B cell (primary cell): Measurements from ENCODE around the gene MICU1. TPM values are rescaled to one million over a fixed set of nuclear protein-coding genes. Genes with fewer than 3 reads are reported as not detected.

ENCODE experiments used
- ATAC-seq: fragments of 200-7000 bp; cut with Tn5 transposase; one replicate; pipeline ENCODE4 v1.10.0; 2021; ENCODE audit warnings: low read depth, mild to moderate bottlenecking, moderate number of reproducible peaks, moderate library complexity
- CTCF ChIA-PET: fragments of 350-600 bp; sonication (Branson Sonifier 250); formaldehyde crosslinking; loops from one replicate; lab custom pipeline; 2021; ENCODE audit warnings: antibody characterized with exemption, inconsistent platforms; lab: Charles Lee
- POLR2A ChIA-PET: fragments of 350-600 bp; sonication (Branson Sonifier 250); formaldehyde crosslinking; loops from one replicate; lab custom pipeline; 2021; ENCODE audit warnings: antibody characterized with exemption; lab: Charles Lee
- DNase-seq: peaks from one replicate; pipeline ENCODE4 v3.0.0; 2013
- H2AFZ ChIP-seq: 2 replicates; pipeline ENCODE4 v1.6.1; 2012; ENCODE audit warnings: mild to moderate bottlenecking, low read depth, low read length; ENCODE audit not compliant: insufficient read depth, poor library complexity, severe bottlenecking
- H3K27ac ChIP-seq, 2 donors: 1 replicate in 1 of 2; 2 replicates in 1 of 2; pipeline ENCODE4 v1.5.1; 2012 to 2013; ENCODE audit warnings: low read length in 2 of 2, mild to moderate bottlenecking in 2 of 2, moderate library complexity in 1 of 2
- H3K27me3 ChIP-seq, 4 experiments: fragments of 200-600 bp in 1 of 4; sonication (generic) in 1 of 4; replicated peaks in 1 of 4; 1 replicate in 2 of 4; 2 replicates in 2 of 4; pipeline versions ENCODE4 v1.6.1 to v1.7.0; 2013 to 2016; ENCODE audit warnings: low read length in 3 of 4, mild to moderate bottlenecking in 2 of 4, mixed read lengths in 1 of 4, moderate library complexity in 1 of 4; ENCODE audit not compliant: insufficient read depth in 4 of 4, control insufficient read depth in 3 of 4; ENCODE audit errors: control extremely low read depth in 1 of 4
- H3K36me3 ChIP-seq, 2 experiments: replicated peaks in 1 of 2; 1 replicate in 1 of 2; 2 replicates in 1 of 2; pipeline versions ENCODE4 v1.6.1 to v1.7.1; 2013; ENCODE audit warnings: low read length in 1 of 2; ENCODE audit not compliant: insufficient read depth in 2 of 2, control insufficient read depth in 1 of 2; ENCODE audit errors: control extremely low read depth in 1 of 2, extremely low read depth in 1 of 2
- H3K4me1 ChIP-seq, 2 donors: fragments of 200-600 bp in 1 of 2; sonication (generic) in 1 of 2; 1 replicate in 1 of 2; 2 replicates in 1 of 2; pipeline versions ENCODE4 v1.5.1 to v1.6.1; 2013 to 2017; ENCODE audit warnings: low read length in 2 of 2; ENCODE audit not compliant: control insufficient read depth in 2 of 2, insufficient read depth in 2 of 2
- H3K4me2 ChIP-seq: replicated peaks from 2 replicates; pipeline ENCODE3; 2012; ENCODE audit warnings: mild to moderate bottlenecking, low read depth, low read length; ENCODE audit not compliant: poor library complexity, severe bottlenecking
- H3K4me3 ChIP-seq, 5 experiments: fragments of 200-600 bp in 1 of 5; sonication (generic) in 1 of 5; 1 replicate in 3 of 5; 2 replicates in 2 of 5; pipeline versions ENCODE4 v1.5.1 to v1.7.0; 2011 to 2016; ENCODE audit warnings: low read length in 4 of 5, mild to moderate bottlenecking in 4 of 5, low read depth in 2 of 5, control low read depth in 1 of 5, moderate library complexity in 1 of 5; ENCODE audit not compliant: insufficient read depth in 1 of 5; ENCODE audit errors: control extremely low read depth in 1 of 5, extremely low read depth in 1 of 5
- H3K79me2 ChIP-seq: fragments of 200-600 bp; sonication (generic); one replicate; pipeline ENCODE4 v1.6.0; 2016; ENCODE audit warnings: low read length; ENCODE audit not compliant: control insufficient read depth, insufficient read depth
- H3K9ac ChIP-seq: fragments of 200-600 bp; sonication (generic); 2 replicates; pipeline ENCODE4 v1.6.1; 2017; ENCODE audit warnings: mild to moderate bottlenecking, low read length, moderate library complexity
- H3K9me3 ChIP-seq, 3 donors: one replicate each; pipeline versions ENCODE4 v1.6.1 to v1.7.1; 2013; ENCODE audit warnings: low read length in 2 of 3; ENCODE audit not compliant: control insufficient read depth in 2 of 3, insufficient read depth in 1 of 3; ENCODE audit errors: control extremely low read depth in 1 of 3
- H4K20me1 ChIP-seq: 2 replicates; pipeline ENCODE4 v1.6.0; 2012; ENCODE audit warnings: mild to moderate bottlenecking, low read length; ENCODE audit not compliant: insufficient read depth, control insufficient read depth, poor library complexity, severe bottlenecking
- H3K27ac Mint-ChIP-seq: one replicate; pipeline ENCODE4 v1.8.0; 2021; ENCODE audit warnings: mixed read lengths
- H3K27me3 Mint-ChIP-seq: one replicate; pipeline ENCODE4 v1.8.0; 2021; ENCODE audit warnings: mixed read lengths
- H3K4me1 Mint-ChIP-seq: one replicate; pipeline ENCODE4 v1.8.0; 2021; ENCODE audit warnings: mixed read lengths
- H3K4me3 Mint-ChIP-seq: one replicate; pipeline ENCODE4 v1.8.0; 2021; ENCODE audit warnings: mixed read lengths
- H3K9me3 Mint-ChIP-seq: one replicate; pipeline ENCODE4 v1.8.0; 2022; ENCODE audit warnings: mixed read lengths; ENCODE audit not compliant: insufficient read depth
- EZH2 ChIP-seq: IDR thresholded peaks from 2 replicates; pipeline ENCODE4 v1.6.1; 2012; ENCODE audit warnings: borderline replicate concordance, low read depth, mild to moderate bottlenecking, moderate library complexity, low read length; ENCODE audit not compliant: insufficient read depth, poor library complexity, severe bottlenecking
- WGBS: methylation state at CpG from one replicate; pipeline ENCODE4 v1.1.5; 2013; ENCODE audit warnings: missing lambda C conversion rate; ENCODE audit not compliant: insufficient coverage; 5-methylcytosine and 5-hydroxymethylcytosine counted together
- intact Hi-C: fragments of 100-400 bp; cut with micrococcal nuclease; formaldehyde crosslinking; loops from one replicate; pipeline ENCODE4 v1.10.0; 2022
- polyA plus RNA-seq: library from polyadenylated mRNA; depleted of rRNA; stranded (reverse); fragments of >200 nt; gene quantifications from 2 replicates; pipeline ENCODE4 v1.2.3, GENCODE V29; 2012
- total RNA-seq, 2 donors: library from RNA; stranded (reverse); fragments of 120-200 nt in 1 of 2; gene quantifications; 1 replicate in 1 of 2; 2 replicates in 1 of 2; pipeline versions ENCODE4 v1.2.3 to v1.2.4, GENCODE V29; 2013 to 2022
- TF ChIP-seq, protein P1 (sequence below): fragments of 200-600 bp; IDR thresholded peaks from one replicate; pipeline ENCODE4 v1.8.0; 2022; ENCODE audit warnings: antibody characterized with exemption, mild to moderate bottlenecking

The MICU1 gene
- total and polyA plus RNA-seq, 2 donors (not counting 1 experiment from before 2014, with no cell fraction given) = 12.0 to 34.7 TPM

DNA sequence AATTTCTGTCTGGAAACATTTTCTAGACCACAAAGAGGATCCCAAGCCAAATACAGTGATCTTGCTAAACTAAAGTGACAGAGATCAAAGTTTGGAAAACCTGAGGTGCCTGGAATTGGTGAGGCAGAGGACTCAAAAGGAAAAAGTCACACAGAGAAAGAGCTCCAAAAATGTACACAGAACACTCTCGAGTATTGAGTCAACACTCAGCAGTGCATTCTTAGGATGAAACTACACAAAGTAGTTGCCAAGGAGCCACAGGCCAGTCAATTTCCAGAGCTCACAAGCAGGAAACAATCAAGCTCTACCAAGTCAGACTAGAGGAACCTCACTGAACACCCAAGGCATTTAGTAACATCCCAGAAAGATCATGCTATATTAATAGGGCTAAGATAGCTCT lies 61.3 kb downstream of the MICU1 start:
- CTCF ChIA-PET = no interaction called here
- WGBS = 80% methylated on average over 1 of the region's 1 CpG
- DNase-seq (no peak), ATAC-seq (no peak)
- TF ChIP-seq, protein P1, sequence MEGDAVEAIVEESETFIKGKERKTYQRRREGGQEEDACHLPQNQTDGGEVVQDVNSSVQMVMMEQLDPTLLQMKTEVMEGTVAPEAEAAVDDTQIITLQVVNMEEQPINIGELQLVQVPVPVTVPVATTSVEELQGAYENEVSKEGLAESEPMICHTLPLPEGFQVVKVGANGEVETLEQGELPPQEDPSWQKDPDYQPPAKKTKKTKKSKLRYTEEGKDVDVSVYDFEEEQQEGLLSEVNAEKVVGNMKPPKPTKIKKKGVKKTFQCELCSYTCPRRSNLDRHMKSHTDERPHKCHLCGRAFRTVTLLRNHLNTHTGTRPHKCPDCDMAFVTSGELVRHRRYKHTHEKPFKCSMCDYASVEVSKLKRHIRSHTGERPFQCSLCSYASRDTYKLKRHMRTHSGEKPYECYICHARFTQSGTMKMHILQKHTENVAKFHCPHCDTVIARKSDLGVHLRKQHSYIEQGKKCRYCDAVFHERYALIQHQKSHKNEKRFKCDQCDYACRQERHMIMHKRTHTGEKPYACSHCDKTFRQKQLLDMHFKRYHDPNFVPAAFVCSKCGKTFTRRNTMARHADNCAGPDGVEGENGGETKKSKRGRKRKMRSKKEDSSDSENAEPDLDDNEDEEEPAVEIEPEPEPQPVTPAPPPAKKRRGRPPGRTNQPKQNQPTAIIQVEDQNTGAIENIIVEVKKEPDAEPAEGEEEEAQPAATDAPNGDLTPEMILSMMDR = no peak
- no peak for TF ChIP-seq EZH2
- no peaks in the 10 kb centered on the region for H3K9me3 Mint-ChIP-seq
- H3K27me3 ChIP-seq = no peaks in the 10 kb centered on the region
- no peaks in the 10 kb centered on the region for H4K20me1 ChIP-seq
- H3K9me3 ChIP-seq = no peaks in the 10 kb centered on the region
- no peak overlapping the region for H3K27ac Mint-ChIP-seq
- H3K27ac ChIP-seq = no peak overlapping the region
- H2AFZ ChIP-seq = no peak overlapping the region
- H3K79me2 ChIP-seq = no peaks in the 10 kb centered on the region
- no peak overlapping the region for H3K4me3 Mint-ChIP-seq
- no peaks in the 10 kb centered on the region for H3K27me3 Mint-ChIP-seq
- peaks cover 0 to 13% of the 10 kb centered on the region in 2 experiments for H3K36me3 ChIP-seq
- no peak overlapping the region for H3K4me3 ChIP-seq
- intact Hi-C loops = no loop called here
- POLR2A ChIA-PET = no interaction called here
- H3K4me1 Mint-ChIP-seq = peaks cover 34% of the 10 kb centered on the region
- H3K4me2 ChIP-seq = no peak overlapping the region
- peaks cover 24 to 25% of the 10 kb centered on the region in 2 donors for H3K4me1 ChIP-seq
- no peak overlapping the region for H3K9ac ChIP-seq

DNA sequence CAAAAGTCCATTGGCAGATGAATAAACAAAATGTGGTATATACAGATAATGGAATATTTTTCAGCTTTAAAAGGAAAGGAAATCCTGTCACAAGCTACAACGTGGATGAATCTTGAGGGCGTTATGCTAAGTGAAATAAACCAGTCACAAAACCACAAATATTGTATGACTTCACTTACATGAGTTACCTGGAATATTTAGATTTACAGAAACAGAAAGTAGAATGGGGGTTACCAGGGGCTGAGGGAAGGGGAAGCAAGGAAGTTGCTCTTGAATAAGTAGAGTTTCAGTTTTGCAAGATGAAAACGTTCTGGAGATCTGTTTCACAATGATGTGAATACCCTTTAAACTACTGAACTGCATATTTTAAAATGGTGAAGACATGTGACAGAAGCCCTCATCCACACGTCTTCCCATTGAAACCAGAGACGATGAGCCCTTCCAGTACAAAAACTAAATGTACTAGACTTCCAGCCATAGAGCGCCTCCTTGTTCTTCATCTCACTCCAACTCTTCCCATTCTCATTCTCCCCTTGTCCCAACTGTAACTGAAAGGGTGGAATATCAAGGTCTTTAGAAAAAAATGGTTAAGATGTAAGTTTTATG lies 62.4 kb downstream of the MICU1 start:
- POLR2A ChIA-PET = no interaction called here
- H3K9me3 ChIP-seq = no peaks in the 10 kb centered on the region
- TF ChIP-seq, protein P1 = no peak
- TF ChIP-seq EZH2 = no peak
- no peaks in the 10 kb centered on the region for H4K20me1 ChIP-seq
- H2AFZ ChIP-seq = peak overlapping the region; percentile 48
- H3K4me3 ChIP-seq = peak overlapping the region in 3 of 5 experiments; percentile 8 to 27 (median 26)
- WGBS = no CpG with 5 or more reads among the region's 6 CpGs
- Mint-ChIP-seq H3K4me1 (peaks cover 34% of the 10 kb centered on the region), H3K27ac (peak overlapping the region; percentile 78), H3K9me3 (no peaks in the 10 kb centered on the region), H3K27me3 (no peaks in the 10 kb centered on the region), H3K4me3 (peak overlapping the region; percentile 67)
- peaks cover 24 to 25% of the 10 kb centered on the region in 2 donors for H3K4me1 ChIP-seq
- intact Hi-C loops = loop anchor here (1.0 kb wide), 1 partner anchor 63 kb away; the partner anchor contains the start of gene MICU1
- DNase-seq = peak; percentile 74
- peak overlapping the region; percentile 51 for H3K4me2 ChIP-seq
- no peaks in the 10 kb centered on the region for H3K79me2 ChIP-seq
- no peaks in the 10 kb centered on the region for H3K27me3 ChIP-seq
- ATAC-seq = peak; percentile 79
- H3K9ac ChIP-seq = peak overlapping the region; percentile 30
- H3K36me3 ChIP-seq = peaks cover 0 to 13% of the 10 kb centered on the region in 2 experiments
- H3K27ac ChIP-seq = peak overlapping the region; percentile 77 to 79
- CTCF ChIA-PET = no interaction called here
